HG02885 (cell line): ENCODE measurements around the gene SLC37A1.

ENCODE experiments used
- ATAC-seq: cut with Tn5 transposase; IDR thresholded peaks from one replicate; pipeline ENCODE4 v1.9.1; 2021; ENCODE audit warnings: mild to moderate bottlenecking; ENCODE audit not compliant: unreplicated experiment, poor library complexity

Gene SLC37A1

DNA sequence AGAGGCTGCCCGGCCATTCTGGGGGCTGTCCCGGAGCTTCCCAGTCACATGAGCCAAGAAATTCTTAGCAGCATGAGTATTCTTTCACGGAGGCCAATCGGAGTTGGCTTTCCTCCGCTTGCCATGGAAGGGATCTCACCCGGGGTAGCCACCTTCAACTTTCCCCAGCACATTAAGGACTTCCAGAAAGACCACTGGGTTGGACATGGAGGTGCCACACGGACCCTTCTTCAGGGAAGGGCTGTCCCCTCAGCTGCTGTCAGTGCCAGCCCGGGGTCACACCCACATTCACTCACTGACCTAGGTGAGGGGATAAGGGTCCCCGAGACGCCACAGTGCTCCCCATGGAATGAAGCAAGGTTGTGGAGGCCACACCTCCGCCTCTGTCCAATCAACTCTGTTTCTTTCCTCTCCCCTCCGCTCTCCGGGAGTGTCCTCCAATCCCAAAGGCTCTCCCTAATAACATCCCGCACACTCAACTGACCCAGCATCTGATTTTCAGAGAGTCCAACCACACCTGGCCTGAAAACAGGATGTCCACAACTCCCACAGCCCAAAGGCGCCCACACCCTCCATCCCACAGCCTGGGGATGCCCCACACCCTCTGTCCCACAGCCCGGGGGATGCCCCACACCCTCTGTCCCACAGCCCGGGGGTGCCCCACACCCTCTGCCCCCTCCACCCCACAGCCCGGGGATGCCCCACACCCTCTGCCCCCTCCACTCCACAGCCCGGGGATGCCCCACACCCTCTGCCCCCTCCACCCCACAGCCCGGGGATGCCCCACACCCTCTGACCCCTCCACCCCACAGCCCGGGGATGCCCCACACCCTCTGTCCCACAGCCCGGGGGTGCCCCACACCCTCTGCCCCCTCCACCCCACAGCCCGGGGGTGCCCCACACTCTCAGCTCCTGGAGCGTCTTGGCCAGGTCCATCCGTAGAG lies 37.0 kb upstream of the SLC37A1 start:
- no peak for ATAC-seq

DNA sequence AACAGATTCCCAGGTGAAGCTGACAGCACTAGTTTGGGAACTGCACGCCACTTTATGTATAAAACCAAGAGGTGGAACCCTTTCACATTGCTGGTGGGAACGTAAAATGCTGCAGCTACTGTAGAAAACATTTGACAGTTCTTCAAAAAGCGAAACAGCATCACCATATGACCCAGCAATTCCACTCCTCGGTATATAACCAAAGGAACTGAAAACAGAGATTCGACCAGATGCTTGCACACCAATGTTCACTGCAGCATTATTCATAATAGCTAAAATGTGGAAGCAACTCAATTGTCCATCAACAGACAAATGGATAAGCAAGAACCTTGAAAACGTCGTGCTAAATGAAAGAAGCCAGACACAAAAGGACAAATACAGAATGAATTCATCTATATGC lies 35.1 kb upstream of the SLC37A1 start:
- ATAC-seq: no peak

GRCh38 chr21:42479582-42479981 lies 34.1 kb upstream of the SLC37A1 start:
- no peak for ATAC-seq

- no peak for ATAC-seq
Observed at GRCh38 chr21:42480736-42481135, 32.9 kb upstream of the SLC37A1 start.

DNA sequence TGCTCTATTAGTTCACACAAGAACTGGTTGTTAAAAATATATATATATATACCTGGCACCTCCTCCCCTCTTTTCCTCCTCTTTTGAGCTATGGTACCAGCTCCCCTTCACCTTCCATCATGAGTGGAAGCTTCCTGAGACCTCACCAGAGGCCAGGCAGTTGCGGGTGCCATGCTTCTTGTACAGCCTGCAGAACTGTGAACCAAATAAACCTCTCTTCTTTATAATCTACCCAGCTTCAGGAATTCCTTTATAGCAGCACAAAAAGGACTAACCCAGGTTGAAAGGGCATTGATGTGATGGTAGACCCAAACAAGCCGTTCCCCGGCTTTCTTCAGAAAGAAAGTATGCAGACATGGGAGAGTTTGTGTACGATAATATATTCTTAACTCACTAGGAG lies 32.5 kb upstream of the SLC37A1 start:
- ATAC-seq: no peak

- ATAC-seq: no peak
Observed at GRCh38 chr21:42484966-42485365, 28.7 kb upstream of the SLC37A1 start.

DNA sequence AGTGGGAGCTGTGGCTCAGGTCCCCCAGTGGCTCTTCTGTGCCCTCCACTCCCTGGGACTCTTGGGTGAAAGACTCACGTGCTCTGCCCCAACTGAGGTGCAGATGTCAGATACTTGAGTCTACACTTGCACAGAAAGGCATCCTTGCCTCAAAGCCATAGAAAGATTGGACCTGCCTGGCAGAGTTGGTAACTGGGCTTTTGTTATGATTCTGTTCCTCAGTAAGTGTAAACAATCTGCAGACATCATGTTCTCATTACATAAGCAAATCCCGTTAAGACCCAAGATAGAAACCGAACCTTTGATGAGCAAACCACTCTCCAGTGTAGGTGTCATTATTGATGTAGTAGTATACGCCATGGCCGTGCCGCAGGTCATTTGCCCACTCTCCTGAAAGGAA lies 27.6 kb upstream of the SLC37A1 start:
- ATAC-seq: no peak

GRCh38 chr21:42486531-42486930 lies 27.1 kb upstream of the SLC37A1 start:
- no peak for ATAC-seq

GRCh38 chr21:42489006-42489563 lies 24.6 kb upstream of the SLC37A1 start:
- no peak for ATAC-seq

DNA sequence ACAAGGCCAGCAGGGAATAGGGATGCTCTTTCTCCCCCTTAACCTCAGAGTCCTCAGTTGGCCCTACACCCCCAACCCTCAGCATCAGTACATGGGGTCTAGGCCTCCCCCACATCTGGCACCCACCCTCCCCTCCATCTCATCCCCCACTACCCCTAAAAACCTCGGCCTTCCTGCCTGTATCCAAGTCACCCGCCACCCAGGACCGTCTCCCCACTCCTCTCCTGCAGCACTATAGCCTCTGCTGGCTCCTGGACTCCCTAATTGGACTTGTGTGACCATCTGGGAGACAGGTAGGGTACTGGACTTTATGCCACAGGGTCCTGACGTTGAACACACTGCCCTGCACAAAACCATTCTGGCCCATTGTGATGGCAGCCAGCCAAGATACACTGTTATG lies 23.7 kb upstream of the SLC37A1 start:
- ATAC-seq: no peak

GRCh38 chr21:42490720-42491119 lies 22.9 kb upstream of the SLC37A1 start:
- no peak for ATAC-seq

GRCh38 chr21:42491328-42491727 lies 22.3 kb upstream of the SLC37A1 start:
- ATAC-seq: no peak

DNA sequence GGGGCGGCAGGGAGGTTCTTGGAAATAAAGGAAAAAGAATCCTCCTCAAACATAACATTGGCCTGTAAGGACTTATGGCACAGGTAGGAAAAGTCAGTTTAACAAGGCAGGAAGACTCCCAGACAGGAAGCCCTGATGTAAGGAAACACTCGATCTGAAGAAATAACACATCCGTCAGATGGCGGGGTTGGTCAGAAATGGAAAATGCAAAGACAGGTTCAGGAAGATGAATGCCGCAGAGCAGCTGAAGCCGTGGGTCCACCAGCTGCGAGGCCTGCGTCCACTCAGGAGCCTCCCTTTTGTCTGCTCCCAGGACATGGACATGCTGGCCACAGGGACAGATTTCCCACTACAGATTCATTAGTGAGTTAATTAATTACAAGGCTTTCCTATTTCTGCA lies 21.5 kb upstream of the SLC37A1 start:
- ATAC-seq: no peak

DNA sequence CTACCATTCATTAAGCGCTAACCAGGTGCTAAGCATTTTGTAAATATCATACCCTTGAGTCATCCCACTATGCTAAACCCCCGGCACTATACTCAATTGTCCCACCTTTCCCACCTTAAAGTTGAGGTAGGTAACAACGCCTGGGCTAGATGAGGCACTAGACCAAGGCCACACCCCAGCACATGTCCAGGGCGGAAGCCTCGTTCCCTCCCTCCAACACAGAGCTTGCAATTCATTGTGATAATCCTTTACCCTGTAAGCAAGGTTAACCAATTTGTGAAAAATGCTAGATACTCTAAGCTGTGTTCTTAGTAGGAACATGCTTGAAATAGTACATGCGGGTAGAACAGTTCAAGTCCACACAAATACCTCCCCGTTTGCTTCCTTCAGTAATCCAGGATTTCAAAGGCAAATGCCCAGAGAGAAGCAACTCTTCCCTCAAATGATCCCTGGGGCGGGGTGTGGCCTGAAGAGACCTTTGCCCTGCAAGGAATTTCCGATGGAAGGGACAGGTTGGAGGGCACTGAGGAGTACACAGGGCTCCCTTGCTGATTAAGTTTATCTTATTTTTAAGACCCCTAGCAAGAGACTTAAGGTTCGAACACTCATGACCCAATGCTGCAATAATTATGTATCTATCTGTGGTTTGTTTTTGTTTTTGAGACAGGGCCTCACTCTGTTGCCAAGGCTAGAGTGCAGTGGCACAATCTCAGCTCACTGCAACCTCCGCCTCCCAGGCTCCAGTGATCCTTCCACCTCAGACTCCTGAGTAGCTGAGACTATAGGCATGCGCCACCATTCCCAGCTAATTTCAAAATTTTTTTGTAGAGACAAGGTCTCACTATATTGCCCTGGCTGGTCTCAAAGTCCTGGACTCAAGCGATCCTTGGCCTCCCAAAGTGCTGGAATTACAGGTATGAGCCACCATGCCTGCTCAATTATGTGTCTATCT lies 20.3 kb upstream of the SLC37A1 start:
- ATAC-seq: no peak

GRCh38 chr21:42495027-42495426 lies 18.6 kb upstream of the SLC37A1 start:
- no peak for ATAC-seq

DNA sequence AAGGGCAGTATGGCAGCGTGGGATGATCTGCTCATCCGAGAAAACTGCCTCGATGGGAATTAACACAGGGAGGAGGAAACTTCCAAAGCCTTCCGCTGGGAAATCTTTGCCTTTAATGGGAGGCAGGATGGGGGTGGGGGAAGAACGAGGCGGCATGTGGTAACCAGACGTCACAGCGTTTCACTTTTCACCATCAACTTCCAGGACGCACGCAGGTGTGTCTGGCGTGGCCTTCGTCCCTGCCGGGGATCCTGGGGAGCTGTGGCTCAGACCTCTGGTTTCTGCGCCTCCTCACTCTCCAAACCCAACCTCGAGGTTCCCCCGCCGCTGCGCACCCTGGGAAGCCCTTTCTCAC lies 17.9 kb upstream of the SLC37A1 start:
- ATAC-seq: no peak

- ATAC-seq: peak; percentile 98
Observed at GRCh38 chr21:42496120-42496838, 17.4 kb upstream of the SLC37A1 start, which contains the start of gene RSPH1. TSS of gene RSPH1 (minus strand) at chr21:42496224. CDS start at chr21:42496186, 38 bp downstream.

GRCh38 chr21:42496839-42497202 lies 16.8 kb upstream of the SLC37A1 start:
- ATAC-seq: no peak

DNA sequence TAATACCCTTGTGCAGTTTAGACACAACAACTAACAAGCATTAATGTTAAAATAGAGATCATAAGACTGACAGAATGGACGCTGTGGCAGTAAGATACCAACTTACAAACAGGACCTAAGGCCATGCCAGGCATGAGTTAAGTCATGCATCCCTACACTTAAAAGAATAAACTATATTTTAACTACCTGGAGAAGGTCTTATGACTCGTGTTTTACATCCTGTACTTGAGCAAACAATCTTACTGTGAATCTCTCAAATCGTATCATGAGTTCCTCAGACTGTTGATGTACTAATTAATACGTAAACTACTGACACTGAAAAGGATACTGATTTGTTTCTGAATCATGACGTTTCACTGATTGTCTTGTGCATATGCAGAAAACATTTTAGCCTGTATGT lies 15.6 kb upstream of the SLC37A1 start:
- ATAC-seq: no peak

DNA sequence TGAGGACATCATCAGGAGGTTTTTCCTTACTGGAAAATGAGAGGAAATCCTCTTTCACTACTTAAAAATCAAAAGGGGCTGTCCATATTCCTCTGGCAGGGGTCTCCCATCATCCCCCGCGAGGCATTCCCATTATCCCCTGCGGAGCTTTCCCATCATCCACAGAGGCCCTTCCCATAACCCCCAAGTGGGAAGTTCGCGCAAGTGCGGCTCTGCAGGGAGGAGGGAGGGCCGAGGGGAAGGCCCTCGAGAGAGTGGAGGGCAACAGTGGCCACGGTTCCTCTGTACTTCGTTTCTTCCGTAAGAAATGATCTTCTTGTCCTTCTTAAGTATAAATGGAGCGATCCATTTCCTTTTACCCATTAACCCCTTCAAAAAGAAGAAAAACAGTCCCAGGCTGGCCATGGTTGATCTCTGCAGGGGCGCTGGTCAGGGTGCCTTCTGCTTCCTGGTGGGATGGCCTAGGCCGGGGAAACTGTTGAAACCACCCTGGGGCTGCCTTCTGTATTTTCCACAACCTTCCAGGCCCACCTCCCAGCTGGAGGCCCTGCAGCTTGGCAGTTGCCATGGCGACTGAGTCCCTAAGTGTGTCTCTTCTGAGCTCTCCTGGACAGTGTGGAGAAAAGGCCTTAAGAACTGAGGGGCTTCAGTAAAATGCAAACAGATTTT lies 14.1 kb upstream of the SLC37A1 start:
- no peak for ATAC-seq
